ENCODE data around the gene SRSF4.
"Not testable (repeated sequence)": the region's sequence is repeated elsewhere in the genome, so short reads cannot be mapped to it uniquely, and the experiment has no call there.

SRSF4 gene

DNA sequence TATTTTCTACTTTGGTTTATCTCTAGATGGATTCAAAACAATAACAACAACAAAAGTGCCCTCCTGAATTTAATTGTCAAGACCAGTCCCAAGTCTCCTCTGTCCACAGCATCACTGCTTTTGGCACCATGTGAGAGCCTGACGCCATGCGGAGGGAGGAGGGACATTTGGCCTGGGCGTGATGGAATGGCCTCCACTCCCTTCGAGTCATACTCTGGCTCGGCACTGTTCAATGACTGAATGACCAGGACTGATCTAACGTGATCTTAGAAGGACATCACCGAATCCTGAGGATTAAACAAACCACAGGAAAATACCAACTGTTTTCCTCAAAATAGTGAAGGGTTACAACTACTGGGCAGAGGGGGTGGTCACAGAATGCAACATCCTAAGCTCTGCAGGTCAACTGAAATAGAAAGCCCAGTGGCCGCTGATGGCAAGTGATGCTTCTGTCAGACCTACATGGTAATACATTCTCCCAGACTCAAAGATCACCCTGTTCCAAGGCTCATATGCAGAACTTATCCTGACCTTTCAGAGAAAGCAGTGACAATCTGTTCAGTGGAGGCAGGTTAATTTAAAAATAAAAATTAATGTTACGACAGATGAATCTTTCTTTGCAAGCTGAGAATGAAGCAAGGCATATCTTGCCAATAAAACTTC, 19.1 kb downstream of the SRSF4 start:
- no peak for DNase-seq

DNA sequence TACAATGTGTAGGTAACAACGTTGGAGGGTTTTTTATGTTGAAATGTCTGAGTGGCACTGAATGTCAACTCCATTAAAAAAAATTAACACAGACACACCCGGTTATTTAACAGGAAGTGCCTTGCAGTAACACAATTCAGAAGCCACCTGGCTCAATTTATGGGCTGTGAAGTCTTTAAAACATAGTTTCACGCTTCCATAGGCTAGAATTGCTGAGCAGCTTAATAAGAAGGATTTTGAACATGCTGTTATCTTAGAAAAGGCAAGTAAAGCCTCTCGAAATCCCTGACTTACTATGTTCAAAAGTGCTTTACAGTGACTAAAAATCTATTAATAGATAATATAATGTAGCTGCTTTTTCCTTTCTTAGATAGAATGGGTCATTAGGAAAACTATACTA, 19.7 kb downstream of the SRSF4 start:
- no peak for DNase-seq

DNA sequence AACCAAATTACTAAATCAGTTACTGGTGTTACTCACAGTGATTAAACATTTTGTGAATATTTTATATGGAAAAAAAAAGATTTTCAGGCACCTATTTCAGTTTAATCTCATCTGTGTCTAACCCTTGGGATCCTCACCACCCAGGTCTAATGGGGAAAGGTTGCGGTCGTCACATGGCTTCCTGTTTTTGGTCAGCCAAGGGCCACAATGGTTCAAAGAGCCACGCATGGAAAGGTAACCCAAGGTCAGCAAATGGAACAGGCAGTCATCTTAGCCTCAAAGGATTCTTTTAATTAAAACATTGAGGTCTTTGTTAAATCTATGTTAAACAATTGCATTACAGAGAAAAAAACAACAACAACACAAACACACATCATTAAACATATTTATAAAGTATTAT, 21.9 kb downstream of the SRSF4 start:
- no peak for DNase-seq

DNA sequence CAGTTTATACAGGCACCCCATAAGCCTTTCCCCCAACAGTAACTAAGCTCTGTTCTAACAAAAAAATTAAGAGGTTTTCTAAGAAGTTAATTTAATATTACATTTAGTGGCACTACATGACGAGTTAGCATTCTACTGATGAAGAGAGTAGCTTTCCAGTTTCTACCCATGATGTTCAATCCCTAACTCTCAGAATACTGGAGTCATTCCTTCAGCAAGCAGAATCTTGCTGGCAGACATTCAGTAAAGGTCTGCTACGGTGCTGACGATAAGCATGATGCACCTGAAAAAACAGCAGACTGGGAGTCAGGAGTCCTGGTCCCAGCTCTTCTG, 24.5 kb downstream of the SRSF4 start:
- no peak for DNase-seq

DNA sequence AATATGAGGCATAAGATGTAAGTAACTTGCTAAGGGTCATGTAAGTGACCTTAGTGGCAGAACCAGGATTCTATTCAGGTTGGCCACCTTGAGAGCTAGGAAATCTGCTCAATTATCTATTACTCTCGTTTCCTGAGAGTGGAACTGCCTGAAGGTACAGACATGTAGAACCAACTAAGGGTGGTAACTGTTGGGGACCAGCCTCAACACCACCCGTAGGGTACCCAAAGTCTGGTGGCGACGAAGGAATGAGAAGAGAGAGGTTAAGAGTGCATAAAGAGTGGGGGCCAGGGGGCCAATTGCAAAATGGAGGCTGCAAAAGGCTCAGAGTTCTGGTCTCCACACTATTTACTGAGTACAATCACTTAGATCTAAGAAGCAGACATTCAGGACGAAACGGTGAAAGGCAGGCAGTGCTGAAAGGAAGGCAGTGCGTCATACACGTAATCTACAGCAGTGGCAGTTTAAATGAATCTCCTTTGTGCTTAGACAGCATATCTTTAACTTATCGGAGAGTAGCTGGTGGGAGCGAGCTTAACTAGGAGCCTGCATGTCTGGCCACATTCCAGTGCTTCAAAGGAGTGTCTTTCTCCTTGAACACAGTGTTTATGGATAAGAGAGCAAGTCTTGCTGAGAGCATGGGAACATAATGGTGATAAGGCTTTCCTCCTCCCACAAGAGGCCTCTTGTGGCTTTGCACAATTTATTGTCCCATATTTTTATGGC, 25.0 kb downstream of the SRSF4 start:
- DNase-seq: peak; percentile 31

DNA sequence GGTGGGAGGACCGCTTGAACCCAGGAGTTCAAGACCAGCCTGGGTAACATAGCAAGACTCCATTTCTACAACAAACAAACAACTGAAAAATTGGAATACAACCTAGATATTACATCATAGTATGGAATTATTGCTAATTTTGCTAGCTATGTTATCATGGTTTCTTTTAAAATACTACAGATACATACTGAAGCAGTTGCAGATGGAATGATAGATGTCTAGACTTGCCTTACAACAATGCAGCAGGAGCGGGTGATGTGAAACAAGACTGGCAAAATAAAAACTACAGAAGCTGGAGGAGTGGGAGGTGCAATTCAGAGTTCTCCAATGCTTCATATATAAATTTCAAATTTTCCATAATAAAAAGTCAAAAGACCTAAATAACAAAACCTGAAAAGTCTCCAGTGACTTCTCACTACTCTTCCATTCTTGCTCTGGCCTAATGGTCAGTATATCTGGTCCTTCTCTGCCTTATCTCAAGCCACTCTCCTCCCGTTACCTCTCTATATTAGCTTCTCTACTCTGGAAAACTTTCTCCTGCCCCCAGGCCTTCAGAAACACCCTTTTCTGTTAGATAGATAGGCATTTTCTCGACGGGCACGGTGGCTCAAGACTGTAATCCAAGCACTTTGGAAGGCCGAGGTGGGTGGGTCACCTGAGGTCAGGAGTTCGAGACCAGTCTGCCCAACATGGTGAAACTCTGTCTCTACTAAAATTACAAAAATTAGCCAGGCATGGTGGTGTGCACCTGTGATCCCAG, 29.5 kb downstream of the SRSF4 start:
- no peak for DNase-seq

DNA sequence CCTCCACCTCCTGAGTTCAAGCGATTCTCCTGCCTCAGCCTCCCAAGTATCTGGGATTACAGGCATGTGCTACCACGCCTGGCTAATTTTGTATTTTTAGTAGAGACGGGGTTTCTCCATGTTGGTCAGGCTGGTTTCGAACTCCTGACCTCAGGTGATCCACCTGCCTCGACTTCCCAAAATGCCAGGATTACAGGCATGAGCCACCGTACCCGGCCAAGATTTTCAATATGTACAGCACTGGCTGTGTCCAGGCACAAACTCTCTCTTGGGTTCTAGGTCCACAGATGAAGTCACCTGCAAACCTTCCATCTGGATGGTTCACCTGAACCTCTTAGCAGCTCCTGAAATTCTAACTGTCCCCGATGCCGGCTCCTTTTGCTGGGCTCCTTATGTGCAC, 31.4 kb downstream of the SRSF4 start:
- DNase-seq: not testable (repeated sequence)

DNA sequence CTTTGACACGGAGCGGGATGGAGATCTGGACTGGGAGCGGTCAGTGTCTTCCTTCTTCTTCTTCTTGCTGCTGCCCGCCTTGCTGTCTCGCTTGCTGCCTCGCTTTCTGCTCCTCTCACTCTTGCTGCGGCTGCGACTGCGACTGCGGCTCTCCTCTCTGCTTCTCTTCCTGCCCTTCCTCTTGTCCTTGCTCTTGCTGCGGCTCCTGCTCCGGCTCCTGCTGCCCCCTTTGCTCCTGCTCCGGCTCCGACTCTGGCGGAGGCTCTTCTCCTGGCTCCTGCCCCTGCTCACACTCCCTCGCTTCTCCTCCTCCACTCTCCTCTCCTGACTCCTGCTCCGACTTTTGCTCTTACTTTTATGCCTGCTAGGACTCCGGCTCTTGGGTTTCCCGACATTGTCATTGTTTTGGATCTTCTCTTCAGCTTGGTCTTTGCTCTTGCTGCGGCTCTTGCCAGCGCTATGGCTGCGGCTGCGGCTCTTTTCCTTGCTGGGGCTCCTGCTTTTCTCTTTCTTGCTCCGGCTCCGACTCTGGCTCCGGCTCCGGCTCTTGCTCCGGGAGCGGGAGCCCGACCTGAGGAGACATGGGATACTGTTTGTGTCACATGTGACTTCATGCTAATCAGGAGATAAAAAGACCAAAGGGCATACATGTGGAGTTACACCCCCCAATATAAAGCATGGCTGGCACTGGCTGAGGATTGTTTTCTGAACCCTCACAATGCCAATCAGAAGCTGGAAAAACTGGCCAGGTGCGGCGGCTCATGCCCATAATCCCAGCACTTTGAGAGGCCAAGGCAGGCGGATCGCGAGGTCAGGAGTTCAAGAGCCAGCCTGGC, 32.8 kb downstream of the SRSF4 start:
- DNase-seq: no peak

DNA sequence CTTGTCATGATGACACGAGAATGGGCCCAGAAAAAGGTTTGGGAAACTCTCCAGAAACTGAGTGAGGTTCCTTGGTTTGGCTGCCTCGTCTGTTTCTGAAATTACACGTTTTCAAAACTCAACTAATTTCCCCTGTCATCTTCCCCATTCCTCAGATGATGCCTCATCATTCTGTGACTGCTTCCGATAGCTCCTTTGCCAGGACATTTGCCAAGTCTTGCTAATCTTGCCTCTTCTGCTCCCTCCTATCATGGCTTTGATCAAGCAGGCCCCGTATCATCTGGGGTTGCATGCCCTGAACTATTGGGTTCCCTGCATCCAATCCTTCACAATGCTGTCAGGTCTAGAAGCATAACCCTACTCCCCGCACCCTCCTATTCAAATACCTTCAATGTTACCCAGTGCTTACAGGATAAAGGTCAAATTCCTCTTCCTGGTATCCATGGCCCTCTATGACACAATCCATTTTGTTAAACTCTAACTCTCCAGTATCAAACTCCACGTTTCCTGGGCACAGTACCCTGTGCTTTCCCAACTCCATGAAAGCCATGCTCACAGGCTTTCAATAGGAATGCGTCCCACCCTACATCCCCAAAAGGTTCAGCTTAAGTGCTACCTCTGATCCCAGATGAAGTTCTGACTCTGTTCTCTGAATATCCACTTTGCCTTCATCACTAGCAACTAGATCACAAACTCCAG, 35.8 kb downstream of the SRSF4 start:
- no peak for DNase-seq

DNA sequence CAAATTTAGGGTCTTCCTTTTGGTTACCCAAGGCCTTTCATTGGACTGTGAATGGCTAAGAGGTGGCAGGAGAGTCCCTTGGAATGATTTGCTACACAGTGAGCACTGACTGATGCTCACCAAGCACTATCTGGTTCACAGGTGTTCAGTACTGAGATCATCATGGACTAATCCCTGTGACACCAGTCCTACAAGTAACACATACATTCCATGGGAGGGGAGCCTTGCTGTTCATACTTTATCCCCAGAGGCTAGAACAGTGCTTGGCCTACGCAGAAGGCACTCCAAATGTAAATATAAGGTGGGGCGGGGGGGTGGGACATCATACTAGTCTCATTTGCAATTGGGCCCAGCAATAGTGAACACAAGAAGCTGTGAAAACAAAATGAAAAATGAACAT, 37.5 kb downstream of the SRSF4 start:
- DNase-seq: no peak

DNA sequence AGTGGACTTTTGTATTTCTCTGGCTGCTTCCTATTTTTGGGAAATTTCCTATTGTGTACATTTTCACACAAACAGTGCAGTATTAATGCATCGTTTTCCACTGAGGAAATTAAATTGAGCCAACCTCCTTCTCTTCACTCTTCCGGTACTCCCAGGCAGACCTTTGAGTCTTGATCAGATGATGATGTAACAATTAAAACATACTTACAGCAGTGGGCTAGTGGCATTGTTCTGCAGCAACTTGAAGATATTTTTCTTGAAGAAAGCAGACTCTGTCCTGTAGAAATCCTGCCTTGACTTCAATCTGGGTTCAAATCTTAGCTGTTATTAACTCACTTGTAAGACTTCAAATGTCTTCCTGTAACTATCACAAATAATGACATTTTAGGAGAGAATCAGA, 39.0 kb downstream of the SRSF4 start:
- no peak for DNase-seq

DNA sequence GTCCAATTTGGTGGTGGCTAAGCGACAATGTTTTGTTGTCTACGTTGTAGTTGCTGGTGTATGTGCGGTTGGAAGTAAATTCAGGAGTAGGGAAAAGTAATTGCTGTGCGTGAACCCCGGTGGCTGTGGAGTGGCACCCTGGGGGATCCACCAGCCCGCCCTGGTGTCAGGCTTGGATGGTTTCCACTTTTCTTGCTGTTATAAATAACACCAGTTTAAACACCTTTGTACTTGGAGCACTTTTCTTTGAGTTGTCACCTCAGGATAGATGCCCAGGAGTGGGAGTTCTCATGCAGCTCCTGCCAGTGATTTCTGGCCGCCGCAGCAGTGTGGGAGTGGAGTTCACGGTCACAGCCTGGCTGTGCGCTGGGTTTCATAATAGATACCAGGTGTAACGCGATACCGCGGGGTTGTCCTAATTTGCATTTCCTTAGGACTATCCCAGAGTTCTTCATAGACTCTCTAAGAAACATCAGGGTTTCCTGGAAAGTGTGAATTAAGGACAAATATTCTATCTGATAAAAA, 45.2 kb downstream of the SRSF4 start:
- DNase-seq: no peak

DNA sequence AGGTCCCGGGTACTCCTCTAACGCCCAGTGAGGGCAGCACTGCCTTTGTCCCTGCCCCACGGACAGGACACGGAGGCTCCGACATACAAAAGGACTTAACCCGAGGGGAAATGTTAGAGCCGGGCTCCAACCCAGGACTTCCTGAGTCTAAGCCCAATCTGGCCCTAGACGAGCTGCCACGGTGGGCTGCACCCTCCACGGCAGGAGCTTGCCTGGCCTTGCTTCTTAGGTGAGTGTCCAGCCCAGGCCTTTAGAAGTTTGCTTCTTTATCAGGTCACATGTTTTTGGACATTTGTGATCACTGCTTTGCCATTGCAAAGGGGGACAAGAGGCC, 47.0 kb downstream of the SRSF4 start:
- no peak for DNase-seq

DNA sequence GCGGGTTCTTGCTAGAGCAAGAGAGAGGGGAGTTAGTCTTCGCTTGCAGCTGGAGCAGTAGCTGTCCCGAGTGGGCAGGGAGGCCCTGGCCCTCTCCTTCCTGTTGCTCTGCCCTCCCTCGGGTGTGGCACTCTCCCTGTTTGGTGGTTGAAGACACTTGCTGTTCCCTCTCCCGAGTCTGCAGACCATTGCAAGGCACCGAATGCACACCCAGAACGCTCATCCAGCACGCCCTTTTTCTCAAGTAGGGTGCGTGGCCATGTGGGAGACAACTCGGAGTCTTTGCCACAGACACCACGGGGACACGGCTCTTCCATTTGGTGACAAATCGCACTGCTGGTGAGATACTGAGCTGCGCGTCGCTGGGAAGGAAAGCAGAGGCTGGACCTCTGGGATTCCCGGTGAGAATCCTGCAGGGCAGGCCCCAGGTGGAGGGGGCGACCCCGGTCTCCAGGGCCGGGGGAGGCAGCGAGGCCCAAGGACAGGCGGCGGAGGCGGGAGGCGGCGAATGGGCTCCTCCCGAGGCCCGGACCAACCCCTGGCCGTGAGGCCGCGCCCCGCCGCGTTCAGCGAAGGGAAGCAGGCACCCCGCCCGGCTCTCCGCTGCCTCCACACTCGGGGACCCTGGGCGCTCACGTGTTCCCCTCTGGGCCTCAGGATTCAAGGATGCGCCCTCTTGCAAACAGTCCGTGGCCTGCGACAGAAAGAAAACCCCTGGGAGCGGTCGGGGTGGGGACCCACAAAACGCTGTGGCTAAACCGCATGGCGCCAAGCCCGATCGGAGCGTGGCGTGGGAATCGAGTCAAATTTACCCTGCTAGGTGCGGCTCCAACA, 47.6 kb downstream of the SRSF4 start:
- DNase-seq: no peak

DNA sequence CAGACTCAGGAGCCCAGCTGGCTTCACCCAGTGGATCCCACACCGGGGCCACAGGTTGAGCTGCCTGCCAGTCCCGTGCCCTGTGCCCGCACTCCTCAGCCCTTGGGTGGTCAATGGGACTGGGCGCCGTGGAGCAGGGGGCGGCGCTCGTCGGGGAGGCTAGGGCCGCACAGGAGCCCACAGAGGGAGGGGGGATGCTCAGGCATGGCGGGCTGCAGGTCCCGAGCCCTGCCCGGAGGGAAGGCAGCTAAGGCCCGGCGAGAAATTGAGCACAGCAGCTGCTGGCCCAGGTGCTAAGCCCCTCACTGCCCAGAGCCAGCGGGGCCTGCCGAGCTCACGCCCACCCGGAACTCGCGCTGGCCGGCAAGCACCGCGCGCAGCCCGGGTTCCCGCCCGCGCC, 50.6 kb downstream of the SRSF4 start:
- DNase-seq: not testable (repeated sequence)

DNA sequence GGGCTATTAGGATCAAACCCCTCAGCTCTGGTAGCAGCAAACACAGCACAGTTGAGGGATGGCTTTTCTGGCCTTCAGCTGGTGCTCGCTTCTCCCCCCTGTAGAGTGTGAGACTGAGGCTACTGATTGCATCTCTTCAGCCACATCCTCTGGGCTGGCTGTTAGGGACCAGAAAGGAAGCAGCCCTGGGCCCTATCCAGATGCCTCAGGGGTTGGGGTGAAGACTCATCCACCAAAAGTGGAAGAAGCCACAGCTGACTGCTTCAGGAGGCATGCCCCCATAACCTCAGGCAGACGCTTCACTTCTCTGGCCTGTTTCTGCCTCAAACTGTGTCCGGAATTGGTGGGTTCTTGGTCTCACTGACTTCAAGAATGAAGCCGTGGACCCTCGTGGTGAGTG, 51.8 kb downstream of the SRSF4 start:
- DNase-seq: no peak

DNA sequence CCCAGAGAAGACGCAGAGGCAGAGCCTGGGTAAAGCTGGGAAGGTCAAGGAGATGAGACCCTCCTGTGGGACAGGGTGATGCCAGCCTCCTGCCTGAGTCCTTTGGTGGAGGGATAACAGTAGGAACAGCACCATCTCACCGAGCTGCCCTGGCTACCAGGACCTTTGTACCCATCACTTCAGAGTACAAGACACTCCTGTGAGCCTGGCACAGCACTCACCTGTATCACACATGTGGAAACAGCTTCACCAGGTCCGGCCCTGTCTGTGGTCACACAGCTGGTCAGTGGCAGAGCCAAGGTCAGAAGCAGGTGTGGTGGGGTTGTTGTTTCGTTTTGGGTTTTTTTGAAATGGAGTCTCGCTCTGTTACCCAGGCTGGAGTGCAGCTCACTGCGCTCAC, 53.0 kb downstream of the SRSF4 start:
- no peak for DNase-seq

DNA sequence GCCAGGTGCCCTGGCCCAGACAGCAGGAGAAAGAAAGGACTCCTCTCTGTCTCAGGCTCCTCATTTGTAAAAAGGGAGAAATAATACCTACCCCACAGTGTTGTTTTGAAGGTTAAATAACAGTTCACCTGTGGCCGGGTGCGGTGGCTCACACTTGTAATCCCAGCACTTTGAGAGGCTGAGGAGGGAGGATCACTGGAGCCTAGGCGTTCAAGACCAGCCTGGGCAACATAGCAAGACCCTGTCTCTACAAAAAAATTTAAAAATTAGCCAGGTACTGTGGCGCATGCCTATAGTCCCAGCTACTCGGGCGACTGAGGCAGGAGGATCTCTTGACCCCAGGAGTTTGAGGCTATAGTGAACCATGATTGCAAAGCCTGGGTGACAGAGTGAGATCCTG, 55.5 kb downstream of the SRSF4 start:
- DNase-seq: no peak

DNA sequence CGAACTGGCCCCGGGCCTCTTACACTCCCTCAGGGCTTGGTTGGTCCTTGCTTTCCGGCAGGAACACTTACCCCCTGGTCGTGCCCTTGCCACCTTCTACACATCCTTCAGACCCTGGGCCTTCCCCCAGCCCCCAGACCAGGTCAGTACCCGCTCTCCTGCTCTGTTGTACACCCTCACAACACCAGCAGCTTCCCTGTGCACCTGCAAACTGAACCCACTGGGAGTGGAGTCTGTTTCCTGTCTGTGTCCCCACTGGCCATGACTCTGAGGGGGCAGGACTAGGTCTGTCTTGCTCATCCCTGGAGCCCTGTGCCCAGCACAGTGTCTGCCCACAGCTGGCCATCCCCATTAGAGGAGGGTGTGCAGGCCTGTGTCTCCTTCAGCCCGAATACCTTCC, 55.9 kb downstream of the SRSF4 start:
- DNase-seq: no peak

DNA sequence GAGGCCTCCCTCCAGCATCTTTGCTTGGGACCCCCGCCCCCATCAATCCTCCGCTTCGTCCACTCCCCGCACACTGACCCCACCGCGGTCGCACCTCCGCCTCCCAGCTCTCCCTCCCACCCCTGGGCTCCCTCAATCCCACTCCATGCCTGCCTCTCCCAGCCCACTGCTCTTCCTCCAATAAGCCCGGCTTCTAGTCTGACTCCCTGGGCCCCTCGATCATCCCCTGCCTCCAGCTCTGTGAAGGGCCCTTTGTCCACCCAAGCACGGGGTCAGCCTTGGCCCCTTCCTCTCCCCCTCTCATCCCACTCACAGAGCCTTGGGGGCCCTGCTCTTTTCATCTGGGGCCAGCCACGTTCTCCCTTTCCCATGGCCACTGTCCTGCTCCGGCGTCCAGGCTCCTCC, 56.5 kb downstream of the SRSF4 start:
- DNase-seq: no peak

DNA sequence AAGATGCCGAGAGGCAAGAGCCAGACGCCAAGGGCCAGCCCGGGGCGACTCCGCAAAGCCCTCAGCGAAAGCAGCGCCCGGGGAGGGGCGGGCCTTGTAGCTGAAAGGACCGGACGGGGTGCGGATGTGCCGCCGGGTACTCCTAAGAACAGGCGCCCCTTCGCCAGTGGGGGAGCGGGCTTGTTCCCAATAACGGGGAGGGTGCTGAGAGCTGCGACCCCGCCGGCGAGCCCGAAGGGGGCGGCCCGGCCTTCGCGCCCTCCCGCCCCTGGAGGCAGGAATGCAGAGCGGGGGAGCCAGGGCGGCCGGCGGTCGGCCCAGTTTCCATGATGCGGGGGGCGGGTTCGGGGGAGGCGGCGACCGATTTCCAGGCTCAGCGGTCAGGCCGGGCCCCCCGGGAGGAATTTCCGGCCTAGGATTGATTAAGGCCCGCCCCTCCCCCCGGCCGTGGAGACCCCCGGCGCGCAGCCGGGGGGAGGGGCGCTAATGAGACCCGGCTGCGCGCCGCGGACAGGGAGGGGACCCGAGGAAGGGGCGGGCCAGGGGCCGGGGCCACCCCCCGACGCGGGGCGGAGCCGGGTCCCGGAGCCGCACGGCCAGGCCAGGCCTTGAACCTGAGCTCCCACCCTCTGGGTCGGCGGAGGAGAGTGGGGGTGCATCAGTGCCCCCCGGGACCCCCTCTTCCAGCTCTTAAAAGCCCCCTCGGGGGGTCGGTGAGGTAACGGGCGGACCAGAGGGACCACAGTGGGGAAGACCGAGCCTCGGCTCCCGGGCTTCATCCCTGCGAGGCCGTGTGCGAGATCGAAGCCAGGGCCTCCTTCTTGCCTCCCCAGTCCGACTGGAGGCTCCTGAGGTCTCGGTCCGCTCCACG, 57.1 kb downstream of the SRSF4 start:
- peak; percentile 82 for DNase-seq

Measured in DMS53 (cell line).